22Rv1 (cell line): ENCODE measurements around the gene SMIM10L1.

Experiments
- H3K27ac ChIP-seq: fragments of 450-650 bp; 2 replicates; pipeline ENCODE4 v1.5.1; 2017
- ZFX ChIP-seq: fragments of 450-650 bp; IDR thresholded peaks from 2 replicates; pipeline ENCODE4 v1.6.1; 2017; ENCODE audit warnings: antibody characterized with exemption, borderline replicate concordance
- TF ChIP-seq, protein P1 (sequence below): fragments of 450-650 bp; IDR thresholded peaks from 2 replicates; pipeline ENCODE4 v1.5.1; 2017; ENCODE audit warnings: mild to moderate bottlenecking

The SMIM10L1 gene

DNA sequence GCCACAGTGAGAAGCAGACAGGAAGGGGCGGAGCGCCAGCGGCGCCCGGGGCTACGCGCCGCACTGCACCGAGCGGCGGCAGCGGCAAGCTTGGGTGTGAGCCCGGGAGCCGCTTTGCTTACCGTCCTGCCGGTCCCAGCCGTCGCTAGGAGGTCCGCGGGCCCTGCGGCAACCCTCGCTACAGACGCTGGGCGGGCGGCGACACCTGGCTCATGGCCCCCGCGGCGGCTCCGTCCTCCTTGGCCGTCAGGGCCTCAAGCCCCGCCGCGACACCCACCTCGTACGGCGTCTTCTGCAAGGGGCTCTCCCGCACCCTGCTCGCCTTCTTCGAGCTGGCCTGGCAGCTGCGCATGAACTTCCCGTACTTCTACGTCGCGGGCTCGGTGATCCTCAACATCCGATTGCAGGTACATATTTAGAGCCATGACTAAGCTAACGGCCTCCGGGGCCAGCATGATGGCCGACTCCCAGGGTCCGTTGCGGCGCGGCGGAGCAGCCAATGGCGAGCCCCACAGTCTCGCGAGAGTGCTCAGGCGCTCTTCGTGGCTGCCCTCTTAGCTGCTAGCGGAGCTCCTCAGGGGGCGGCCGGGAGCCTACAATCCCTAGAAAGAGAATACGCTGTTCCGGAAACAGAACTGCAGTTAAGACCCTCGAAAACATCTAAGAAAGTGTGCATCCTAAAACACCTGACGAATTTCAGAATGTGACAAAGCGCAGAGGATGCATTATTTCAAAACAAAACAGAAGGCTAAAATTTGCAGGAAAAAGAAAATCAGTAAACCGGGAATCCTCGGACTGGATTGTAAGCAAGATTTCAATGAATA is at the start of gene SMIM10L1:
SMIM10L1 (plus strand) TSS at position 50 of the 824 bp plus-strand sequence; CDS start at position 213, 163 bp downstream.
- TF ChIP-seq, protein P1, sequence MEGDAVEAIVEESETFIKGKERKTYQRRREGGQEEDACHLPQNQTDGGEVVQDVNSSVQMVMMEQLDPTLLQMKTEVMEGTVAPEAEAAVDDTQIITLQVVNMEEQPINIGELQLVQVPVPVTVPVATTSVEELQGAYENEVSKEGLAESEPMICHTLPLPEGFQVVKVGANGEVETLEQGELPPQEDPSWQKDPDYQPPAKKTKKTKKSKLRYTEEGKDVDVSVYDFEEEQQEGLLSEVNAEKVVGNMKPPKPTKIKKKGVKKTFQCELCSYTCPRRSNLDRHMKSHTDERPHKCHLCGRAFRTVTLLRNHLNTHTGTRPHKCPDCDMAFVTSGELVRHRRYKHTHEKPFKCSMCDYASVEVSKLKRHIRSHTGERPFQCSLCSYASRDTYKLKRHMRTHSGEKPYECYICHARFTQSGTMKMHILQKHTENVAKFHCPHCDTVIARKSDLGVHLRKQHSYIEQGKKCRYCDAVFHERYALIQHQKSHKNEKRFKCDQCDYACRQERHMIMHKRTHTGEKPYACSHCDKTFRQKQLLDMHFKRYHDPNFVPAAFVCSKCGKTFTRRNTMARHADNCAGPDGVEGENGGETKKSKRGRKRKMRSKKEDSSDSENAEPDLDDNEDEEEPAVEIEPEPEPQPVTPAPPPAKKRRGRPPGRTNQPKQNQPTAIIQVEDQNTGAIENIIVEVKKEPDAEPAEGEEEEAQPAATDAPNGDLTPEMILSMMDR: peak; percentile 27; the same call in 1 of the 2 replicates
- no peak for TF ChIP-seq ZFX
- H3K27ac ChIP-seq: peak within 1 kb of the TSS; percentile 95

DNA sequence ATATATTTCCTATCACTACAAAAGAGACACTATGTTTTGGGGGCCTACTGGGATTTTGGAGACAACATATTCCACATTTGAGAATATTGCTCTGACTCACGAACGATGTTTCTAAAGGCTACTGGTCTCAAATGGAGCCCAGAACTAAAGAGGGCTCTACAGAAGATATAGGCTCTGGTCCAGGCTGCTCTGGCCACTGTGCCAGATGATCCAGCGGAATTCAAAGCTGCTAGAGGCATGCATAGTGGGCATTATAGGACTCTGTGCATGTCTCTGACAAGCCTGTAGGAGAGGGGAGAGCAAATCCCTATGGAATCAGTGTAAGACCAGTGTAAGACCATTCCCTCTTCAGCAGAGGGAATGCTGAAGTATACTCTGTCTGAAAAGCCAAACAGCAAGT is 40.6 kb upstream of the SMIM10L1 start:
- H3K27ac ChIP-seq: no peak overlapping the region
- TF ChIP-seq, protein P1: no peak
- TF ChIP-seq ZFX: no peak

DNA sequence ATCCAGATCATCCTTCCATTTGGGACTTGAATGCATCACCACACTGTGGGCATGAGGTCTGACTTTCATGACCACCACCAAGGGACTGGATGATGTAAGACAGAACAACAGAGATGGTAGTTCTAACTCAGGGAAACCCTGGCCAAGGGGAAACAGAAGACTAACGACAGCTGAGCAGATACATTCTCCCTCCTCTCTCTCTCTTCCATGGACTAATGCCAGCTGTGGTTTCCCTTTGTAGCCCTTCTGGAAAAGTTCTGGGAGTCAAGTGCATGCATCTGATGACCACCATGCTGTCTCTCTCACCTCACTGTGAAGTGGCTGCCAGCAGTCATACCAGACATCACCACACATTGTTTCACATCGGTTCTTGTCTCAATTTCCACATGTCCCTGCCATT is 40.0 kb upstream of the SMIM10L1 start:
- TF ChIP-seq, protein P1: no peak
- no peak for TF ChIP-seq ZFX
- H3K27ac ChIP-seq: no peak overlapping the region

DNA sequence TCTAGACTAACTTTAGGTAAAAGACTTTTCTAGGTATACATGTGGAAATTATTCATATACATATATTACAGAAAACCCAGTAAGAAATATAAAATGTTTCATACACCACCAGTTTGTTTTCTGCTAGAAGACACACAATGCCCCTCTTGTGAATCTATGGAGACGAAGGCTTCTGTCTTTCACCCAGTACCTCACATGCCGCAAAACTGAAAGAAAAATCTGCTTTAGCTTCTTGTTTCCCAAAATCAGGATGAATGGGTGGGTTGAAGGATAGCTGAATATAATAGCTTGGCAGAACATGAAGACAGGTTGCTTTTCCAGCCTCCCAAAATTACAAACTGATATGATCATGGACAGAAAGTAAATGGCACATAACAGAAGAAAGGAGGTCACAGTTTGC is 37.8 kb upstream of the SMIM10L1 start:
- TF ChIP-seq, protein P1: no peak
- no peak for TF ChIP-seq ZFX

DNA sequence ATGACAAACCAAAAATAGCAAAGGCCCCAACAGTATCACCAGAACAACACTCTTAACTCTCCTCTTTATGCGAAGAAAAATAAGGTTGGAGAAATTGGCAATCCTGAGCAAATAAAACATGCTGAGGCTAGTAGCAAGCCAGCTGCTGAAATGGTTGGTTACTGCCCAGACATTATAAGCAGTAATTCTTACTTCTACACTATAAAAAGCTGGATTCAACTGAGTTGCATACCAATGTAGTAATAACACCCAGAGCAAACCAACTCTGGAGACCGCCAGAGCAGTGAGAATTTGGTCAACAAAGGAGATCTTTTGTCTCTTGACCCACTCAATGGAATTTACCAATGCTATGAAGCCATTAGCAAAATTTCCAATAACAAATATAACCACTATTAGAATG is 37.2 kb upstream of the SMIM10L1 start:
- no peak overlapping the region for H3K27ac ChIP-seq
- no peak for TF ChIP-seq ZFX
- TF ChIP-seq, protein P1: no peak

More for the DNA sequence above, 37.8 kb upstream of the SMIM10L1 start:
- no peak overlapping the region for H3K27ac ChIP-seq

DNA sequence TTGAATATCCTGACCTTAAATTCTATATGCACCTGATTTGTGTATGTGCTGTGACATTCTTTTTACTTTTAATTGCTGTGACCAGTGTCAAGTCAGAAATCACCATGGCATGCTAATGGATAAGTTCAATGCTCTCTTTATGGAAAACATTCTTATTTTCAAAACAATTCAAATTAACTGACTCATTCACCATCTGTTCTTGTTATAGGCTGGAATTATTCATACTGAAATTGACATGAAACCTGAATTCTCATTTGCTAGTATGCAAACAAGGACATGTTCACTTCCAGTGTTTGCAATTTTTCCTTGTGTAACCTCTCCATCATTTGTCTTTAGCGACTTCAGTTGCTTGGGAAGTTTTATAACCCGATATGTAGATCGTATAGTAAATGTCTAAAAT is 36.7 kb upstream of the SMIM10L1 start, which contains the start of gene TAS2R30:
TAS2R30 (minus strand) TSS at position 340 of the 400 bp plus-strand sequence. CDS start 400 bp downstream, outside the sequence.
- H3K27ac ChIP-seq: no peak within 1 kb of the TSS
- TF ChIP-seq, protein P1: no peak
- no peak for TF ChIP-seq ZFX

DNA sequence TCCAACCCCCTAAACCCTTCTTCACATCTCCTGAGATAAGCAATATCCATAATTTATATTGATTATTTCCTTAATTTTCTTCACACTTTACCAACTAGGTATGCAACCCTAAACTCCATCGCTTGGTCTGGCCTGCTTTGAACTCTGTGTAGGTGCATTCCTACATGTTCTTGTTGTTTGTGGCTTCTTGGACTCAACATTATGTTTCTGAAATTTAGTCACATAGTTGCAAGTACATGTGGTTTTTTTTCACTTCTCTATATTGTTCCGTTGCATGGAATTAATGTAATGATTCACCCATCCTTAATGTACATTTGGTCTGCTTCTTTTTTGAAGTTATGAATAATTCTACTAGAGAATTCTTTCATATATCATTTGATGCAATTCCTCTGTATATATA is 34.9 kb upstream of the SMIM10L1 start:
- TF ChIP-seq, protein P1: no peak
- TF ChIP-seq ZFX: no peak
- no peak overlapping the region for H3K27ac ChIP-seq
